Suprapubic skin (tissue), 4 donors: ENCODE data around the gene PREX1. TPM values are rescaled to one million over a fixed set of nuclear protein-coding genes. Genes with fewer than 3 reads are reported as not detected.

Experiments used
- DNase-seq, 2 donors: peaks; one replicate each; pipeline ENCODE4 v3.0.0-alpha.2; 2019; ENCODE audit warnings: low spot score in 2 of 2
- H3K27ac ChIP-seq: fragments of 200-600 bp; sonication (generic); one replicate; pipeline ENCODE4 v1.5.1; 2019
- H3K27me3 ChIP-seq: fragments of 200-600 bp; sonication (generic); one replicate; pipeline ENCODE4 v1.5.1; 2019
- H3K36me3 ChIP-seq: fragments of 200-600 bp; sonication (generic); one replicate; pipeline ENCODE4 v1.5.1; 2019
- H3K4me1 ChIP-seq: fragments of 200-600 bp; sonication (generic); one replicate; pipeline ENCODE4 v1.5.1; 2019
- H3K4me3 ChIP-seq: fragments of 200-600 bp; sonication (generic); one replicate; pipeline ENCODE4 v1.5.1; 2019; ENCODE audit warnings: mild to moderate bottlenecking
- H3K9me3 ChIP-seq: fragments of 200-600 bp; sonication (generic); one replicate; pipeline ENCODE4 v1.5.1; 2019
- EP300 ChIP-seq: sonication (generic); formaldehyde crosslinking; IDR thresholded peaks from one replicate; pipeline ENCODE4 v1.6.1; 2017; ENCODE audit warnings: antibody characterized with exemption
- POLR2A ChIP-seq, 2 donors: fragments of 450-650 bp; IDR thresholded peaks; one replicate each; pipeline ENCODE4 v1.6.1; 2017; ENCODE audit warnings: antibody characterized with exemption in 2 of 2, mild to moderate bottlenecking in 2 of 2, moderate library complexity in 2 of 2
- POLR2AphosphoS5 ChIP-seq, 3 donors: sonication (generic); formaldehyde crosslinking; IDR thresholded peaks; one replicate each; pipeline ENCODE4 v1.6.1; 2017; ENCODE audit warnings: antibody characterized with exemption in 3 of 3
- WGBS: methylation state at CpG from one replicate; pipeline ENCODE4 v1.1.5; 2018; 5-methylcytosine and 5-hydroxymethylcytosine counted together
- total RNA-seq, 4 donors: library from RNA; depleted of rRNA; stranded (reverse); fragments of >200 nt; gene quantifications; one replicate each; pipeline ENCODE4 v1.1.0, GENCODE V29; 2016
- TF ChIP-seq, protein P1 (sequence below), 2 donors: fragments of 200-600 bp in 1 of 2; fragments of 450-650 bp in 1 of 2; sonication (generic) in 1 of 2; IDR thresholded peaks; one replicate each; pipeline ENCODE4 v1.5.1; 2016 to 2019; ENCODE audit warnings: antibody characterized with exemption in 2 of 2, mild to moderate bottlenecking in 1 of 2, moderate library complexity in 1 of 2

PREX1 gene
- total RNA-seq, 4 donors from 2014 or later = 4.7 to 15.1 (median 10.2) TPM

DNA sequence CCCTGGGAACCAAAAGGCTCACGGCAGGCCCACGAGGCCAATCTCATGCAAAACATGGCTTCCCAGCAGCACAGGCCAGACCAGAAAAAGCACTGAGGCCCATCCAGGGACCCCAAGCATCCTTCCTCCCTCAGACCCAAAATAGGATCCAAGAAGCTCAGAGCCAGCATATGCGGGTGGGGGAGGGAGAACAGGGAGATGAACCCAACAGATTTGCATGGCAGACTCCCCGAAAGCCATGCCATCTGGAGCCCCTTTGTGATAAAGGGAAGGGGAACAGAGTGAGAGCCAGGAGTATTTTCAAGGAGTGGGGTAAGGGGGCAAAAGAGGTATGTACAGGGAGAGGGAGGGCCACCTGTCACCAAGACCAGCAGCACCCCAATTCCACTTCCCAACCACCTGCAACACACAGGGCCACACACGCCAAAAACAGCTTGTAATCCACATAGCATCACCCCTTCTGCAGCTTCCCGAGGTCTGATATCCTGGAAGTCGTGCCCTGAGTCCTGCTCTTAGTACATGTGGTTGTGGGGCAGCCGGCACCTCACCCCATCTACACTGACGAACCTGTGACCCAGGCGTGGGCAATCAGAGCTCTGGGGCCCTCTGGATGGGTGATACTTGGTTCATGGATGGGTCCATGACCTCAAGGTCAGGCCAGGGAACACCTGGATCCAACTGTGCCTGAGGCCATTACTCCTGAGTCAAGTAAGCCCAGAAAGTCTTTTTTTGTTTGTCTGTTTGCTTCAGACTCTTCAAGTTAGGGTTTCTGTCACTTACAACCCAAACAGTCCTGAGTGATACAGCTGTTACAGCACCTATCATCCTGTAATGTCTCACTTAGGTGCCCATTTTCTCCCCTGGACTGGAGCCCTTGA lies 24.4 kb downstream of the PREX1 start:
- no peaks in the 10 kb centered on the region for H3K27me3 ChIP-seq
- H3K9me3 ChIP-seq = no peaks in the 10 kb centered on the region
- no peaks in the 10 kb centered on the region for H3K4me1 ChIP-seq
- 91% methylated on average over 8 of the region's 10 CpGs for WGBS
- H3K27ac ChIP-seq = no peak overlapping the region
- no peaks in the 10 kb centered on the region for H3K36me3 ChIP-seq
- no peak for DNase-seq
- H3K4me3 ChIP-seq = no peak overlapping the region
- TF ChIP-seq, protein P1, sequence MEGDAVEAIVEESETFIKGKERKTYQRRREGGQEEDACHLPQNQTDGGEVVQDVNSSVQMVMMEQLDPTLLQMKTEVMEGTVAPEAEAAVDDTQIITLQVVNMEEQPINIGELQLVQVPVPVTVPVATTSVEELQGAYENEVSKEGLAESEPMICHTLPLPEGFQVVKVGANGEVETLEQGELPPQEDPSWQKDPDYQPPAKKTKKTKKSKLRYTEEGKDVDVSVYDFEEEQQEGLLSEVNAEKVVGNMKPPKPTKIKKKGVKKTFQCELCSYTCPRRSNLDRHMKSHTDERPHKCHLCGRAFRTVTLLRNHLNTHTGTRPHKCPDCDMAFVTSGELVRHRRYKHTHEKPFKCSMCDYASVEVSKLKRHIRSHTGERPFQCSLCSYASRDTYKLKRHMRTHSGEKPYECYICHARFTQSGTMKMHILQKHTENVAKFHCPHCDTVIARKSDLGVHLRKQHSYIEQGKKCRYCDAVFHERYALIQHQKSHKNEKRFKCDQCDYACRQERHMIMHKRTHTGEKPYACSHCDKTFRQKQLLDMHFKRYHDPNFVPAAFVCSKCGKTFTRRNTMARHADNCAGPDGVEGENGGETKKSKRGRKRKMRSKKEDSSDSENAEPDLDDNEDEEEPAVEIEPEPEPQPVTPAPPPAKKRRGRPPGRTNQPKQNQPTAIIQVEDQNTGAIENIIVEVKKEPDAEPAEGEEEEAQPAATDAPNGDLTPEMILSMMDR (IDR thresholded peaks at IDR 0.05) = no peak
- TF ChIP-seq EP300 = no peak
- TF ChIP-seq POLR2AphosphoS5 (IDR thresholded peaks at IDR 0.05) = no peak
- no peak for TF ChIP-seq POLR2A (IDR thresholded peaks at IDR 0.05)

DNA sequence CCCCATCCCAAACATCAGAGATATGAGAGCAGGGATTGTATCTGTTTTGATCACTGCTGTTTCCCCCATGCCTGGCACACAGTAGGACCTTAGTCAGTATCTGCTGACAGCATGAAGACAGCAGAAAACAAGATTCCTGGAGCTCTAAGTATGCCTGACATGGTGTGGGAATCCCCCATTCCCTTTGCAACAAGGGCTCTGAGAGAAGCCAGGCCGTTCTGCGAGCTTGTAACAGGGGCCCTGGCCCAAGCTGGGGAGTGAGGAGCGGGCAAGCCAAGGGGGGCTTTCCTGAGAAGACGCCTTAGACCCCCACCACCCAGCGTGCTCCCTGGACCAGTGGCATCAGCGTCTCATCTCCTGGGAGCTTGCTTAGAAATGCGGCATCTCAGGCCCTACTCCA lies 25.2 kb downstream of the PREX1 start:
- no peak for TF ChIP-seq POLR2AphosphoS5 (IDR thresholded peaks at IDR 0.05)
- TF ChIP-seq POLR2A (IDR thresholded peaks at IDR 0.05) = no peak
- no peak for TF ChIP-seq EP300
- TF ChIP-seq, protein P1 (IDR thresholded peaks at IDR 0.05) = no peak
- 93% methylated on average over 7 of the region's 7 CpGs for WGBS
- Histone ChIP-seq H3K36me3 (no peaks in the 10 kb centered on the region), H3K4me3 (no peak overlapping the region), H3K4me1 (no peaks in the 10 kb centered on the region), H3K27me3 (no peaks in the 10 kb centered on the region), H3K27ac (no peak overlapping the region), H3K9me3 (no peaks in the 10 kb centered on the region)
- no peak for DNase-seq

- DNase-seq = no peak
- H3K27ac ChIP-seq = no peak overlapping the region
- no peak overlapping the region for H3K4me3 ChIP-seq
- 96% methylated on average over 2 of the region's 2 CpGs for WGBS
- no peaks in the 10 kb centered on the region for H3K36me3 ChIP-seq
- TF ChIP-seq POLR2AphosphoS5 (IDR thresholded peaks at IDR 0.05) = no peak
- TF ChIP-seq POLR2A (IDR thresholded peaks at IDR 0.05) = no peak
- TF ChIP-seq EP300 = no peak
- TF ChIP-seq, protein P1 (IDR thresholded peaks at IDR 0.05) = no peak
- H3K27me3 ChIP-seq = no peaks in the 10 kb centered on the region
- no peaks in the 10 kb centered on the region for H3K9me3 ChIP-seq
- H3K4me1 ChIP-seq = no peaks in the 10 kb centered on the region
Observed at GRCh38 chr20:48802216-48802615, 25.6 kb downstream of the PREX1 start.

DNA sequence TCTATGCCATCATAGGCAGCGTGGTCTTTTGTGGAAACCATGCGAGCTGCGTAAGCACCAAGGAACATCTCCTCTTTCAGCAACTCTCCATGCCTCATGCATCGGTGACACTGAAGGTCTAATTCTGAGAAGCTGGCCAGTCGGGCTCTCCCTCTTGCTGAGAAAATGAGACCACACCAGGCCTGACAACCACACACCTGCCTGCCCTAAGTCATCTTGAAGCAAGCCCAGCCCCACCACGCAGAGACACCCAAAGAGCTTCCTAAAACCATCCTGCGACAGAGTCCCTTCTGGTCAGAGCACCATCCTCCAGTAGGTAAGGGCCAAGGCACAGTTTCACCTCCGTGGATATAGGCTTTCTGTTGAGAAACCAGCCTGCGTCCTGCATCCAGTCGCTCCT lies 26.6 kb downstream of the PREX1 start:
- WGBS = 91% methylated on average over 10 of the region's 10 CpGs
- H3K4me3 ChIP-seq = no peak overlapping the region
- no peak overlapping the region for H3K27ac ChIP-seq
- H3K36me3 ChIP-seq = no peaks in the 10 kb centered on the region
- H3K27me3 ChIP-seq = no peaks in the 10 kb centered on the region
- no peak for DNase-seq
- no peaks in the 10 kb centered on the region for H3K4me1 ChIP-seq
- H3K9me3 ChIP-seq = no peaks in the 10 kb centered on the region
- TF ChIP-seq EP300 (no peak), POLR2A (IDR thresholded peaks at IDR 0.05) (no peak), POLR2AphosphoS5 (IDR thresholded peaks at IDR 0.05) (no peak)
- TF ChIP-seq, protein P1 (IDR thresholded peaks at IDR 0.05) = no peak

DNA sequence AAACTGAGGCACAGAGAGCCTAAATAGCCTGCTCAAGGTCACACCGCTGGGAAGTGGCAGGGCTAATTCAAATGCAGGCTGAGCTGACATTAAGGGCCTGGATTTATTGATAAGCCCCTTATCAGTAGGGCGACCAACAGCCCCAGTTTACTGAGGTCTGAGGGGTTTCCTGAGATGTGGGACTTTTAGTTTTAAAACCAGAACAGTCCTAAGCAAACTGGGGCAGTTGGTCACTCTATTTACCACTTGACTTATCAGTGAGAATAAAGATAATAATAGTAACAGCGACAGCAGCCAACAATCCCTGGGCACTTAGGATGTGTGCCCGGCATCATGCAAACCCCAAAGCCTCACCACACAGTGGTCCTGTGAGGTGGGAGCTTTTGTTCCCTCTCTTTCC lies 27.6 kb downstream of the PREX1 start:
- Histone ChIP-seq H3K9me3 (no peaks in the 10 kb centered on the region), H3K27me3 (no peaks in the 10 kb centered on the region), H3K36me3 (no peaks in the 10 kb centered on the region), H3K4me1 (no peaks in the 10 kb centered on the region), H3K27ac (no peak overlapping the region), H3K4me3 (no peak overlapping the region)
- DNase-seq = no peak
- TF ChIP-seq, protein P1 (IDR thresholded peaks at IDR 0.05) = no peak
- TF ChIP-seq POLR2A (IDR thresholded peaks at IDR 0.05) (no peak), EP300 (no peak), POLR2AphosphoS5 (IDR thresholded peaks at IDR 0.05) (no peak)
- WGBS = 88% methylated on average over 4 of the region's 4 CpGs
